ENCODE results near the gene RAB29. TPM values are rescaled to one million over a fixed set of nuclear protein-coding genes. Genes with fewer than 3 reads are reported as not detected.
A peak's percentile ranks its signal among the peaks of the same experiment; 100 is the strongest.

RAB29 gene
- total and polyA plus RNA-seq, 9 of the 15 experiments (the other 6 are each of a cell fraction or from before 2014, with no cell fraction given), result 6.3 to 17.6 (median 8.0) TPM

- TF ChIP-seq ZNF143 (CRISPR knock-in tag; IDR thresholded peaks at IDR 0.05), result no peak
- peak; percentile 100 for TF ChIP-seq CHD4 (IDR thresholded peaks at IDR 0.05; ENCODE audit: insufficient read depth, insufficient replicate concordance, low read depth, low read length, poor library complexity, severe bottlenecking)
- TF ChIP-seq SMAD4 (CRISPR knock-in tag; conservative IDR thresholded peaks at IDR 0.05), result peak; percentile 74; the same call in 1 of the 2 replicates
- no peak for TF ChIP-seq ETV5 (CRISPR knock-in tag; IDR thresholded peaks at IDR 0.05; ENCODE audit: low read depth)
- TF ChIP-seq NR1H2 (CRISPR knock-in tag; IDR thresholded peaks at IDR 0.05), result 0 out of 2 replicates have a peak, but pooled peaks have one; percentile 26
- TF ChIP-seq U2AF2 (optimal IDR thresholded peaks at IDR 0.05; ENCODE audit: low read depth, low read length), result no peak
- 0 out of 2 replicates have a peak, but pooled peaks have one; percentile 29 for TF ChIP-seq SMARCA4 (IDR thresholded peaks at IDR 0.05)
- peak; percentile 82 to 87 for TF ChIP-seq MAZ (CRISPR knock-in tag; conservative IDR thresholded peaks at IDR 0.05 in 1 of 2, IDR thresholded peaks at IDR 0.05 in 1 of 2)
- no peak for TF ChIP-seq RHOXF2B (CRISPR knock-in tag; conservative IDR thresholded peaks at IDR 0.05)
- no peak for TF ChIP-seq FOXP4 (CRISPR knock-in tag; IDR thresholded peaks at IDR 0.05; ENCODE audit: borderline replicate concordance)
- TF ChIP-seq CREB3 (tag; conservative IDR thresholded peaks at IDR 0.05; ENCODE audit: low read depth), result peak; percentile 76
- TF ChIP-seq ZNF609 (CRISPR knock-in tag; IDR thresholded peaks at IDR 0.05; ENCODE audit: borderline replicate concordance), result 0 out of 2 replicates have a peak, but pooled peaks have one; percentile 37
- no peak for TF ChIP-seq RFX5 (IDR thresholded peaks at IDR 0.05; ENCODE audit: low read depth, low read length)
- TF ChIP-seq ATF3 (IDR thresholded peaks at IDR 0.05), result peak; percentile 13; the same call in 1 of the 2 replicates
- 0 out of 2 replicates have a peak, but pooled peaks have one; percentile 30 for TF ChIP-seq ATF3 (CRISPR knock-in tag; conservative IDR thresholded peaks at IDR 0.05)
- no peak for TF ChIP-seq CHCHD3 (CRISPR knock-in tag; IDR thresholded peaks at IDR 0.05)
- peak; percentile 92 for TF ChIP-seq LCOR (CRISPR knock-in tag; IDR thresholded peaks at IDR 0.05)
- TF ChIP-seq ZNF717 (CRISPR knock-in tag; IDR thresholded peaks at IDR 0.05), result no peak
Observed at GRCh38 chr1:205750138-205751035, 24.9 kb downstream of the RAB29 start, which contains the start of gene NUCKS1 (continued).

Measured in K562 (cell line).